SK-N-SH treated with all-trans-retinoic acid at 6 μM for 48 hours (cell line): ENCODE measurements around the gene SLC35F3.

Experiments
- ATAC-seq: fragments of 200-7000 bp; cut with Tn5 transposase; 3 replicates; pipeline ENCODE4 v1.9.1; 2020; ENCODE audit warnings: mild to moderate bottlenecking, moderate library complexity
- ARNTL ChIP-seq: fragments of 450-650 bp; formaldehyde crosslinking; IDR thresholded peaks from 2 replicates; pipeline ENCODE4 v1.5.0; 2020; ENCODE audit warnings: low read depth, mild to moderate bottlenecking, moderate library complexity, borderline replicate concordance
- BACH2 ChIP-seq: fragments of 250-450 bp; sonication (Bioruptor Pico); IDR thresholded peaks from 2 replicates; pipeline ENCODE4 v1.9.0; 2021; ENCODE audit warnings: mild to moderate bottlenecking, borderline replicate concordance
- CREB5 ChIP-seq: fragments of 250-450 bp; sonication (Bioruptor Pico); IDR thresholded peaks from 2 replicates; pipeline ENCODE4 v1.5.1; 2020; ENCODE audit warnings: low read depth, mild to moderate bottlenecking, moderate library complexity
- CSDC2 ChIP-seq: fragments of 250-450 bp; sonication (Bioruptor Pico); IDR thresholded peaks from 2 replicates; pipeline ENCODE4 v1.5.0; 2020; ENCODE audit warnings: mild to moderate bottlenecking, moderate library complexity
- CSRNP3 ChIP-seq: fragments of 250-450 bp; sonication (Bioruptor Pico); IDR thresholded peaks from 2 replicates; pipeline ENCODE4 v1.5.1; 2021; ENCODE audit warnings: mild to moderate bottlenecking, moderate library complexity
- ESRRG ChIP-seq: fragments of 250-450 bp; sonication (Bioruptor Pico); IDR thresholded peaks from 2 replicates; pipeline ENCODE4 v1.6.1; 2021; ENCODE audit warnings: mild to moderate bottlenecking
- GLIS3 ChIP-seq: fragments of 250-450 bp; sonication (Bioruptor Pico); IDR thresholded peaks from 2 replicates; pipeline ENCODE4 v1.5.0; 2020; ENCODE audit warnings: mild to moderate bottlenecking, moderate library complexity
- ISL1 ChIP-seq: fragments of 250-450 bp; sonication (Bioruptor Pico); IDR thresholded peaks from 2 replicates; pipeline ENCODE4 v2.1.2; 2022; ENCODE audit warnings: mild to moderate bottlenecking, moderate library complexity
- PATZ1 ChIP-seq: fragments of 250-450 bp; sonication (Bioruptor Pico); IDR thresholded peaks from 2 replicates; pipeline ENCODE4 v1.8.0; 2020; ENCODE audit warnings: mild to moderate bottlenecking, moderate library complexity, borderline replicate concordance
- POU6F1 ChIP-seq: fragments of 250-450 bp; sonication (Bioruptor Pico); IDR thresholded peaks from 2 replicates; pipeline ENCODE4 v1.8.0; 2021; ENCODE audit warnings: low read depth, mild to moderate bottlenecking, moderate library complexity, borderline replicate concordance
- PPARA ChIP-seq: fragments of 250-450 bp; sonication (Bioruptor Pico); IDR thresholded peaks from 2 replicates; pipeline ENCODE4 v1.5.0; 2020; ENCODE audit warnings: mild to moderate bottlenecking, borderline replicate concordance
- SNAI2 ChIP-seq: fragments of 250-450 bp; sonication (Bioruptor Pico); IDR thresholded peaks from 2 replicates; pipeline ENCODE4 v1.5.0; 2020; ENCODE audit warnings: mild to moderate bottlenecking, moderate library complexity
- TCF4 ChIP-seq: fragments of 250-450 bp; sonication (Bioruptor Pico); IDR thresholded peaks from 2 replicates; pipeline ENCODE4 v1.8.0; 2021; ENCODE audit warnings: mild to moderate bottlenecking, moderate library complexity, borderline replicate concordance
- TSHZ2 ChIP-seq: fragments of 250-450 bp; sonication (Bioruptor Pico); IDR thresholded peaks from 2 replicates; pipeline ENCODE4 v1.5.0; 2020; ENCODE audit warnings: mild to moderate bottlenecking, moderate library complexity
- ZC3H10 ChIP-seq: fragments of 250-450 bp; sonication (Bioruptor Pico); IDR thresholded peaks from 2 replicates; pipeline ENCODE4 v1.5.1; 2021; ENCODE audit warnings: mild to moderate bottlenecking, moderate library complexity
- ZFP3 ChIP-seq: fragments of 250-450 bp; sonication (Bioruptor Pico); IDR thresholded peaks from 2 replicates; pipeline ENCODE4 v1.5.0; 2020; ENCODE audit warnings: mild to moderate bottlenecking, moderate library complexity
- ZFP30 ChIP-seq: fragments of 450-650 bp; formaldehyde crosslinking; IDR thresholded peaks from 2 replicates; pipeline ENCODE4 v1.5.0; 2022; ENCODE audit warnings: mild to moderate bottlenecking, moderate library complexity
- ZNF565 ChIP-seq: fragments of 450-650 bp; formaldehyde crosslinking; conservative IDR thresholded peaks from 2 replicates; pipeline ENCODE4 v1.5.0; 2020; ENCODE audit warnings: low read depth, mild to moderate bottlenecking, moderate library complexity
- ZNF70 ChIP-seq: fragments of 450-650 bp; formaldehyde crosslinking; IDR thresholded peaks from 2 replicates; pipeline ENCODE4 v1.5.0; 2020; ENCODE audit warnings: mild to moderate bottlenecking, moderate library complexity
- ZNF8 ChIP-seq: fragments of 450-650 bp; formaldehyde crosslinking; IDR thresholded peaks from 2 replicates; pipeline ENCODE4 v1.5.0; 2020; ENCODE audit warnings: mild to moderate bottlenecking, moderate library complexity

The SLC35F3 gene

GRCh38 chr1:234276151-234276788 lies 371.8 kb downstream of the SLC35F3 start (continued):
- TF ChIP-seq PATZ1 (CRISPR knock-in tag) (no peak), ISL1 (CRISPR knock-in tag) (no peak), CSRNP3 (CRISPR knock-in tag) (no peak), ZNF8 (CRISPR knock-in tag) (no peak)

- ATAC-seq = no peak
- TF ChIP-seq PPARA (CRISPR knock-in tag) = no peak
- no peak for TF ChIP-seq ZFP3 (CRISPR knock-in tag)
- no peak for TF ChIP-seq TSHZ2 (CRISPR knock-in tag)
These were observed 372.8 kb downstream of the SLC35F3 start for GRCh38 chr1:234277161-234277868.

GRCh38 chr1:234279021-234279420 lies 374.5 kb downstream of the SLC35F3 start:
- no peak for ATAC-seq
- no peak for TF ChIP-seq ZNF8 (CRISPR knock-in tag)
- TF ChIP-seq, all 23 proteins: peak for 0

- no peak for ATAC-seq
- TF ChIP-seq ISL1 (CRISPR knock-in tag) = no peak
- TF ChIP-seq PATZ1 (CRISPR knock-in tag) = no peak
- TF ChIP-seq SNAI2 (CRISPR knock-in tag) = no peak
- no peak for TF ChIP-seq GLIS3 (CRISPR knock-in tag)
- no peak for TF ChIP-seq ZFP30 (CRISPR knock-in tag)
- TF ChIP-seq ESRRG (CRISPR knock-in tag) = no peak
- TF ChIP-seq ARNTL (CRISPR knock-in tag) = no peak
- TF ChIP-seq CSDC2 = no peak
- TF ChIP-seq ZC3H10 (CRISPR knock-in tag) = no peak
- TF ChIP-seq ZNF70 (CRISPR knock-in tag) = no peak
- TF ChIP-seq CREB5 (CRISPR knock-in tag) = no peak
- TF ChIP-seq ZFP3 (CRISPR knock-in tag) = no peak
- TF ChIP-seq TSHZ2 (CRISPR knock-in tag) = no peak
- TF ChIP-seq TCF4 (CRISPR knock-in tag) = no peak
- TF ChIP-seq POU6F1 = no peak
- no peak for TF ChIP-seq BACH2 (CRISPR knock-in tag)
- TF ChIP-seq ZNF565 (CRISPR knock-in tag) = no peak
These were observed 376.0 kb downstream of the SLC35F3 start for GRCh38 chr1:234280500-234280899.
